Panc1 (cell line): Measurements from ENCODE around the gene LATS2. TPM values are rescaled to one million over a fixed set of nuclear protein-coding genes. Genes with fewer than 3 reads are reported as not detected.

Experiments
- ATAC-seq: fragments of 200-7000 bp; cut with Tn5 transposase; 2 replicates; pipeline ENCODE4 v1.9.1; 2020; ENCODE audit warnings: mild to moderate bottlenecking, moderate library complexity
- BruUV-seq: library from RNA; stranded (reverse); fragments of 400-500 nt; replicated peaks from 2 replicates; lab custom pipeline; 2021; lab: Mats Ljungman, UMichigan
- CTCF ChIA-PET: fragments of 300-600 bp; sonication (Branson Sonifier 250); formaldehyde crosslinking; loops from one replicate; lab custom pipeline; 2022; ENCODE audit warnings: antibody characterized with exemption; lab: Charles Lee
- POLR2A ChIA-PET: fragments of 300-600 bp; sonication (Branson Sonifier 250); formaldehyde crosslinking; loops from one replicate; lab custom pipeline; 2022; ENCODE audit warnings: antibody characterized with exemption; lab: Charles Lee
- DNase-seq: peaks from one replicate; pipeline ENCODE4 v3.0.0-alpha.2; 2010; ENCODE audit warnings: low read depth, low spot score
- H3K27ac ChIP-seq: 2 replicates; pipeline ENCODE4 v1.5.1; 2011; ENCODE audit warnings: mild to moderate bottlenecking, low read length, inconsistent platforms
- H3K27me3 ChIP-seq: fragments of 200-500 bp; sonication (Bioruptor generic); 2 replicates; pipeline ENCODE4 v1.6.0; 2014; ENCODE audit warnings: low read length, inconsistent platforms; ENCODE audit not compliant: control insufficient read depth, insufficient read depth
- H3K36me3 ChIP-seq: fragments of 200-500 bp; sonication (Bioruptor generic); 2 replicates; pipeline ENCODE4 v1.5.1; 2014; ENCODE audit warnings: inconsistent platforms, mild to moderate bottlenecking, low read length, moderate library complexity; ENCODE audit not compliant: control insufficient read depth, insufficient read depth
- H3K4me1 ChIP-seq: 2 replicates; pipeline ENCODE4 v1.5.1; 2011; ENCODE audit warnings: inconsistent platforms, mild to moderate bottlenecking, low read length, moderate library complexity; ENCODE audit not compliant: control insufficient read depth, insufficient read depth
- H3K4me3 ChIP-seq, 2 experiments: 2 replicates each; pipeline ENCODE4 v1.5.1; 2011 to 2012; ENCODE audit warnings: low read depth in 2 of 2, low read length in 2 of 2, mild to moderate bottlenecking in 2 of 2, inconsistent platforms in 1 of 2, moderate library complexity in 1 of 2
- H3K9me3 ChIP-seq: fragments of 200-500 bp; sonication (Bioruptor generic); 2 replicates; pipeline ENCODE4 v1.5.1; 2014; ENCODE audit warnings: low read depth, mild to moderate bottlenecking, inconsistent platforms, low read length, moderate library complexity; ENCODE audit not compliant: control insufficient read depth, insufficient read depth
- POLR2AphosphoS5 ChIP-seq: IDR thresholded peaks from 2 replicates; pipeline ENCODE4 v1.6.1; 2012; ENCODE audit warnings: mild to moderate bottlenecking, low read depth, low read length, moderate library complexity
- SIN3A ChIP-seq: IDR thresholded peaks from 2 replicates; pipeline ENCODE4 v1.6.1; 2012; ENCODE audit warnings: low read depth, mild to moderate bottlenecking, low read length, moderate library complexity, borderline replicate concordance; ENCODE audit not compliant: insufficient read depth
- TCF7L2 ChIP-seq: IDR thresholded peaks from 2 replicates; pipeline ENCODE4 v1.6.1; 2011; ENCODE audit warnings: mild to moderate bottlenecking, low read depth, low read length, inconsistent platforms
- in situ Hi-C: cut with HindIII; loops from 2 replicates; pipeline ENCODE4 v1.10.0; 2016; ENCODE audit warnings: low sequenced_read_pairs, low pct_unique_long_range_greater_than_20kb
- intact Hi-C: fragments of 100-400 bp; cut with micrococcal nuclease; formaldehyde crosslinking; loops from one replicate; pipeline ENCODE4 v1.10.0; 2022; ENCODE audit not compliant: unreplicated experiment
- total RNA-seq: library from RNA; stranded (reverse); gene quantifications from one replicate; pipeline ENCODE4 v1.2.1, GENCODE V29; 2021; ENCODE audit not compliant: unreplicated experiment
- TF ChIP-seq, protein P1 (sequence below): fragments of 450-650 bp; IDR thresholded peaks from 2 replicates; pipeline ENCODE4 v1.5.1; 2017; ENCODE audit warnings: mild to moderate bottlenecking
- TF ChIP-seq, protein P2 (sequence below), 2 experiments: IDR thresholded peaks; 2 replicates each; pipeline ENCODE4 v1.6.1; 2011 to 2012; ENCODE audit warnings: low read depth in 2 of 2, control low read depth in 1 of 2, low read length in 1 of 2, mild to moderate bottlenecking in 1 of 2, moderate library complexity in 1 of 2; ENCODE audit not compliant: insufficient read depth in 1 of 2

LATS2 gene
- total RNA-seq, 1 experiment from 2014 or later, result 24.5 TPM

DNA sequence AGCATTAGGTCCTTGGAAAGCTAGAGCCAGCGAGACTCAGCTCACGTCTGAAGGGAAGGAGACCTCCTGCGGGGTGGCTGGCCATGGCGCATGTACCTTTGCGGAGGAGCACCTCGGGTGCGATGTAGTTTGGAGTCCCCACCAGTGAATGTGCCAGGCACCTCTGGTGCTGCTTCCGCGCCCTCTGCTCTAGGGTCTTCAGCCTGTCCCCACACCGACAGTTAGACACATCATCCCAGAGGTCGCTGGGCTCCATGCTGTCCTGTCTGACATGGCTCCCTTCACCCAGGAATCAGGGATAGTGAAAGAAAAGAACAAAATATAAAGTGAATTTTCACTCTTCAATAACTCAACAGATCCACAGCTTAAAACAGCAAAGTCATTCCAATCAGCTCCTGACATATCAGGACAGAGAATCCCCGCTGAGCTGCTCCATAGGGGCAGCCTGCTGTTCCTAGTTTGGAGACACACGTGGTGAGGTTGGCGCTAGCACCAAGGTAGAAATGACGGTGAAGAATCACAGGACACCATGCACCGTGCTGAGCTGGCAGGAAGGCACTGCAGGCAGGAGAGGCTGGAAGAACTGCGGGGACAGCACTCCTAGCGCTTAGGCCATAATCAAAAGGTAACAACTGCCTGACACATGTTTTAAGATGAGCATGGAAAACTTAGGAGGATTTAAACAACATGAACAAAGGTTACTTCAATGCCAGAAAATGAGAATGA is 79.9 kb downstream of the LATS2 start:
- no peaks in the 10 kb centered on the region for H3K27me3 ChIP-seq
- no peak for DNase-seq

DNA sequence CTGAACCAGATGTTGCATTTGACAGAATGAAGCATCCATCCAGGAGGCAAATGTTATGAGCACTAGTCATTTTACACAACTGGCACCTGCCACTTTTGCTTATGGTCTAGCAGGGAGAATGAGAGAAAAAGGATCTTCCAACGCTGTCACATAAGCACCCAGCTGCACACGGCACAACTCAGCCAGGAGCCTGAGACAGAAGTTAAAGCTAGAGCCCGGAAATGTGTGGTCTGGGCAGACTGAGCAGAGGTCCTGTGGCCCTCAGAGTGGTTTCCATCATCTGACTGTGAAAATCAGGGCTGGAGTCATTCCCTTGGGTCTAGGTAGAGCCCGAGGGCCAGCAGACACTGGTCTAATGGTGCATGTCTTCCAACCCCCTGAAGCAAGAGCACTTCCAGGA is 80.5 kb downstream of the LATS2 start:
- in situ Hi-C loops (no loop called here), intact Hi-C loops (no loop called here)
- H3K4me1 ChIP-seq, result no peaks in the 10 kb centered on the region
- ATAC-seq (no peak), DNase-seq (no peak)
- H3K9me3 ChIP-seq, result no peaks in the 10 kb centered on the region
- ChIA-PET POLR2A (no interaction called here), CTCF (no interaction called here)
- H3K27me3 ChIP-seq, result no peaks in the 10 kb centered on the region
- H3K4me3 ChIP-seq, result no peak overlapping the region
- no peak overlapping the region for H3K27ac ChIP-seq
- no peaks in the 10 kb centered on the region; the same call in 1 of the 2 replicates for H3K36me3 ChIP-seq
- BruUV-seq, result no TSS peak
- no peak for TF ChIP-seq TCF7L2
- TF ChIP-seq, protein P1, sequence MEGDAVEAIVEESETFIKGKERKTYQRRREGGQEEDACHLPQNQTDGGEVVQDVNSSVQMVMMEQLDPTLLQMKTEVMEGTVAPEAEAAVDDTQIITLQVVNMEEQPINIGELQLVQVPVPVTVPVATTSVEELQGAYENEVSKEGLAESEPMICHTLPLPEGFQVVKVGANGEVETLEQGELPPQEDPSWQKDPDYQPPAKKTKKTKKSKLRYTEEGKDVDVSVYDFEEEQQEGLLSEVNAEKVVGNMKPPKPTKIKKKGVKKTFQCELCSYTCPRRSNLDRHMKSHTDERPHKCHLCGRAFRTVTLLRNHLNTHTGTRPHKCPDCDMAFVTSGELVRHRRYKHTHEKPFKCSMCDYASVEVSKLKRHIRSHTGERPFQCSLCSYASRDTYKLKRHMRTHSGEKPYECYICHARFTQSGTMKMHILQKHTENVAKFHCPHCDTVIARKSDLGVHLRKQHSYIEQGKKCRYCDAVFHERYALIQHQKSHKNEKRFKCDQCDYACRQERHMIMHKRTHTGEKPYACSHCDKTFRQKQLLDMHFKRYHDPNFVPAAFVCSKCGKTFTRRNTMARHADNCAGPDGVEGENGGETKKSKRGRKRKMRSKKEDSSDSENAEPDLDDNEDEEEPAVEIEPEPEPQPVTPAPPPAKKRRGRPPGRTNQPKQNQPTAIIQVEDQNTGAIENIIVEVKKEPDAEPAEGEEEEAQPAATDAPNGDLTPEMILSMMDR, result no peak
- TF ChIP-seq, protein P2, sequence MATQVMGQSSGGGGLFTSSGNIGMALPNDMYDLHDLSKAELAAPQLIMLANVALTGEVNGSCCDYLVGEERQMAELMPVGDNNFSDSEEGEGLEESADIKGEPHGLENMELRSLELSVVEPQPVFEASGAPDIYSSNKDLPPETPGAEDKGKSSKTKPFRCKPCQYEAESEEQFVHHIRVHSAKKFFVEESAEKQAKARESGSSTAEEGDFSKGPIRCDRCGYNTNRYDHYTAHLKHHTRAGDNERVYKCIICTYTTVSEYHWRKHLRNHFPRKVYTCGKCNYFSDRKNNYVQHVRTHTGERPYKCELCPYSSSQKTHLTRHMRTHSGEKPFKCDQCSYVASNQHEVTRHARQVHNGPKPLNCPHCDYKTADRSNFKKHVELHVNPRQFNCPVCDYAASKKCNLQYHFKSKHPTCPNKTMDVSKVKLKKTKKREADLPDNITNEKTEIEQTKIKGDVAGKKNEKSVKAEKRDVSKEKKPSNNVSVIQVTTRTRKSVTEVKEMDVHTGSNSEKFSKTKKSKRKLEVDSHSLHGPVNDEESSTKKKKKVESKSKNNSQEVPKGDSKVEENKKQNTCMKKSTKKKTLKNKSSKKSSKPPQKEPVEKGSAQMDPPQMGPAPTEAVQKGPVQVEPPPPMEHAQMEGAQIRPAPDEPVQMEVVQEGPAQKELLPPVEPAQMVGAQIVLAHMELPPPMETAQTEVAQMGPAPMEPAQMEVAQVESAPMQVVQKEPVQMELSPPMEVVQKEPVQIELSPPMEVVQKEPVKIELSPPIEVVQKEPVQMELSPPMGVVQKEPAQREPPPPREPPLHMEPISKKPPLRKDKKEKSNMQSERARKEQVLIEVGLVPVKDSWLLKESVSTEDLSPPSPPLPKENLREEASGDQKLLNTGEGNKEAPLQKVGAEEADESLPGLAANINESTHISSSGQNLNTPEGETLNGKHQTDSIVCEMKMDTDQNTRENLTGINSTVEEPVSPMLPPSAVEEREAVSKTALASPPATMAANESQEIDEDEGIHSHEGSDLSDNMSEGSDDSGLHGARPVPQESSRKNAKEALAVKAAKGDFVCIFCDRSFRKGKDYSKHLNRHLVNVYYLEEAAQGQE (IDR thresholded peaks at IDR 0.05; ENCODE audit: insufficient read depth in 1 of 2, low read depth in 2 of 2, low read length in 1 of 2), result no peak
- TF ChIP-seq POLR2AphosphoS5, result no peak
- TF ChIP-seq SIN3A, result no peak

More for the DNA sequence above, 79.9 kb downstream of the LATS2 start:
- no peak for ATAC-seq
- intact Hi-C loops (no loop called here), in situ Hi-C loops (no loop called here)
- ChIA-PET POLR2A (no interaction called here), CTCF (no interaction called here)
- no peaks in the 10 kb centered on the region; the same call in 1 of the 2 replicates for H3K36me3 ChIP-seq
- H3K27ac ChIP-seq, result no peak overlapping the region
- no peaks in the 10 kb centered on the region for H3K9me3 ChIP-seq
- H3K4me3 ChIP-seq, result no peak overlapping the region
- H3K4me1 ChIP-seq, result no peaks in the 10 kb centered on the region
- TF ChIP-seq TCF7L2, result no peak
- TF ChIP-seq SIN3A, result no peak
- no peak for TF ChIP-seq POLR2AphosphoS5
- TF ChIP-seq, protein P2 (IDR thresholded peaks at IDR 0.05; ENCODE audit: insufficient read depth in 1 of 2, low read depth in 2 of 2, low read length in 1 of 2), result no peak
- TF ChIP-seq, protein P1, result no peak
- no TSS peak for BruUV-seq
